Panc1 (cell line): ENCODE measurements around the gene MGMT. TPM values are rescaled to one million over a fixed set of nuclear protein-coding genes. Genes with fewer than 3 reads are reported as not detected.

ENCODE experiments used
- ATAC-seq: fragments of 200-7000 bp; cut with Tn5 transposase; 2 replicates; pipeline ENCODE4 v1.9.1; 2020; ENCODE audit warnings: mild to moderate bottlenecking, moderate library complexity
- BruUV-seq: library from RNA; stranded (reverse); fragments of 400-500 nt; replicated peaks from 2 replicates; lab custom pipeline; 2021; lab: Mats Ljungman, UMichigan
- CTCF ChIA-PET: fragments of 300-600 bp; sonication (Branson Sonifier 250); formaldehyde crosslinking; loops from one replicate; lab custom pipeline; 2022; ENCODE audit warnings: antibody characterized with exemption; lab: Charles Lee
- POLR2A ChIA-PET: fragments of 300-600 bp; sonication (Branson Sonifier 250); formaldehyde crosslinking; loops from one replicate; lab custom pipeline; 2022; ENCODE audit warnings: antibody characterized with exemption; lab: Charles Lee
- DNase-seq: peaks from one replicate; pipeline ENCODE4 v3.0.0-alpha.2; 2010; ENCODE audit warnings: low read depth, low spot score
- H3K27ac ChIP-seq: 2 replicates; pipeline ENCODE4 v1.5.1; 2011; ENCODE audit warnings: mild to moderate bottlenecking, low read length, inconsistent platforms
- H3K27me3 ChIP-seq: fragments of 200-500 bp; sonication (Bioruptor generic); 2 replicates; pipeline ENCODE4 v1.6.0; 2014; ENCODE audit warnings: low read length, inconsistent platforms; ENCODE audit not compliant: control insufficient read depth, insufficient read depth
- H3K36me3 ChIP-seq: fragments of 200-500 bp; sonication (Bioruptor generic); 2 replicates; pipeline ENCODE4 v1.5.1; 2014; ENCODE audit warnings: inconsistent platforms, mild to moderate bottlenecking, low read length, moderate library complexity; ENCODE audit not compliant: control insufficient read depth, insufficient read depth
- H3K4me1 ChIP-seq: 2 replicates; pipeline ENCODE4 v1.5.1; 2011; ENCODE audit warnings: inconsistent platforms, mild to moderate bottlenecking, low read length, moderate library complexity; ENCODE audit not compliant: control insufficient read depth, insufficient read depth
- H3K4me3 ChIP-seq, 2 experiments: 2 replicates each; pipeline ENCODE4 v1.5.1; 2011 to 2012; ENCODE audit warnings: low read depth in 2 of 2, low read length in 2 of 2, mild to moderate bottlenecking in 2 of 2, inconsistent platforms in 1 of 2, moderate library complexity in 1 of 2
- H3K9me3 ChIP-seq: fragments of 200-500 bp; sonication (Bioruptor generic); 2 replicates; pipeline ENCODE4 v1.5.1; 2014; ENCODE audit warnings: low read depth, mild to moderate bottlenecking, inconsistent platforms, low read length, moderate library complexity; ENCODE audit not compliant: control insufficient read depth, insufficient read depth
- CTCF ChIP-seq: fragments of 450-650 bp; IDR thresholded peaks from 2 replicates; pipeline ENCODE4 v1.5.1; 2017; ENCODE audit warnings: mild to moderate bottlenecking
- POLR2AphosphoS5 ChIP-seq: IDR thresholded peaks from 2 replicates; pipeline ENCODE4 v1.6.1; 2012; ENCODE audit warnings: mild to moderate bottlenecking, low read depth, low read length, moderate library complexity
- REST ChIP-seq, 2 experiments: IDR thresholded peaks; 2 replicates each; pipeline ENCODE4 v1.6.1; 2011 to 2012; ENCODE audit warnings: low read depth in 2 of 2, control low read depth in 1 of 2, low read length in 1 of 2, mild to moderate bottlenecking in 1 of 2, moderate library complexity in 1 of 2; ENCODE audit not compliant: insufficient read depth in 1 of 2
- SIN3A ChIP-seq: IDR thresholded peaks from 2 replicates; pipeline ENCODE4 v1.6.1; 2012; ENCODE audit warnings: low read depth, mild to moderate bottlenecking, low read length, moderate library complexity, borderline replicate concordance; ENCODE audit not compliant: insufficient read depth
- TCF7L2 ChIP-seq: IDR thresholded peaks from 2 replicates; pipeline ENCODE4 v1.6.1; 2011; ENCODE audit warnings: mild to moderate bottlenecking, low read depth, low read length, inconsistent platforms
- in situ Hi-C: cut with HindIII; loops from 2 replicates; pipeline ENCODE4 v1.10.0; 2016; ENCODE audit warnings: low sequenced_read_pairs, low pct_unique_long_range_greater_than_20kb
- intact Hi-C: fragments of 100-400 bp; cut with micrococcal nuclease; formaldehyde crosslinking; loops from one replicate; pipeline ENCODE4 v1.10.0; 2022; ENCODE audit not compliant: unreplicated experiment
- total RNA-seq: library from RNA; stranded (reverse); gene quantifications from one replicate; pipeline ENCODE4 v1.2.1, GENCODE V29; 2021; ENCODE audit not compliant: unreplicated experiment

Gene MGMT
- total RNA-seq, 1 experiment from 2014 or later, result 27.3 TPM

- TF ChIP-seq REST (IDR thresholded peaks at IDR 0.05; ENCODE audit: insufficient read depth in 1 of 2, low read depth in 2 of 2, low read length in 1 of 2) (no peak), SIN3A (no peak), TCF7L2 (no peak), CTCF (no peak), POLR2AphosphoS5 (no peak)
- in situ Hi-C loops, result no loop called here
- no peak for ATAC-seq
- H3K27me3 ChIP-seq, result no peaks in the 10 kb centered on the region
- CTCF ChIA-PET, result no interaction called here
- 0 out of 2 replicates have a peak, but pooled peaks cover 5% of the 10 kb centered on the region for H3K9me3 ChIP-seq
- no peak overlapping the region for H3K4me3 ChIP-seq
- H3K36me3 ChIP-seq, result no peaks in the 10 kb centered on the region
- POLR2A ChIA-PET, result no interaction called here
- intact Hi-C loops, result no loop called here
- H3K27ac ChIP-seq, result no peak overlapping the region
- no TSS peak for BruUV-seq
- no peaks in the 10 kb centered on the region for H3K4me1 ChIP-seq
- DNase-seq, result no peak
Observed at GRCh38 chr10:129476431-129476830, 9.4 kb downstream of the MGMT start.

- in situ Hi-C loops, result no loop called here
- Histone ChIP-seq H3K27me3 (no peaks in the 10 kb centered on the region), H3K27ac (no peak overlapping the region)
Observed at GRCh38 chr10:129477051-129477450, 10.0 kb downstream of the MGMT start.

More at GRCh38 chr10:129477051-129477450, 10.0 kb downstream of the MGMT start:
- DNase-seq (no peak), ATAC-seq (no peak)
- POLR2A ChIA-PET, result no interaction called here
- Histone ChIP-seq H3K9me3 (peaks cover 11% of the 10 kb centered on the region), H3K4me1 (no peaks in the 10 kb centered on the region), H3K4me3 (no peak overlapping the region), H3K36me3 (no peaks in the 10 kb centered on the region)
- CTCF ChIA-PET, result no interaction called here
- no TSS peak for BruUV-seq
- intact Hi-C loops, result no loop called here
- TF ChIP-seq TCF7L2 (no peak), POLR2AphosphoS5 (no peak), SIN3A (no peak), REST (IDR thresholded peaks at IDR 0.05; ENCODE audit: insufficient read depth in 1 of 2, low read depth in 2 of 2, low read length in 1 of 2) (no peak), CTCF (no peak)
